Measurements from ENCODE around the gene PSMD13.

DNA sequence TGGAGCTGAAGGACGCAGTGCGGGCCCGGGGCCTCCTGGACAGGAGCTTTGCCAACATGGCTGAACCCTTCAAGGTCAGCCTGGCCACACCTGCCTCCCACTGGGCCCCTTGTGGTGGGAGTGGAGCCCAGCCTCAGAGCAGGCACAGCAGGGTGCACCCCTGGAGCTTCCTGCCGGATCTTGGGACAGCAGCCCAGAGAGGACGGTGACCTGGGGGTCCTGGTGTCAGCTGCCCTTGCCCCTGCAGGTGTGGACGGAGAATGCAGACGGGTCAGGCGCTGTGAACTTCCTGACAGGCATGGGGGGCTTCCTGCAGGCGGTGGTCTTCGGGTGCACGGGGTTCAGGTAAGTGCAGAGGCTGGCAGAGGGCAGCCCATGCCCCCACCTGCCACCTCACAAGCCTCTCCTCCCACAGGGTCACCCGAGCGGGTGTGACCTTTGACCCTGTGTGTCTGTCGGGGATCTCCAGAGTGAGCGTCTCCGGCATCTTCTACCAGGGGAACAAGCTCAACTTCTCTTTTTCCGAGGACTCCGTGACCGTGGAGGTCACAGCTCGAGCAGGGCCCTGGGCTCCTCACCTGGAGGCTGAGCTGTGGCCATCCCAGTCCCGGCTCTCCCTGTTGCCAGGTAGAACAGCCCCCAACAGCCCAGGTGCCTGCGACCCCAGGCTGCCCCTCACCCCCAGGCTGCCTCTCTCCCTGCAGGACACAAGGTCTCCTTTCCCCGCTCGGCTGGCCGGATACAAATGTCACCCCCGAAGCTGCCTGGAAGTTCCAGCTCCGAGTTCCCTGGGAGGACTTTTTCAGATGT, 57.3 kb downstream of the PSMD13 start:
- TF ChIP-seq, protein P1, sequence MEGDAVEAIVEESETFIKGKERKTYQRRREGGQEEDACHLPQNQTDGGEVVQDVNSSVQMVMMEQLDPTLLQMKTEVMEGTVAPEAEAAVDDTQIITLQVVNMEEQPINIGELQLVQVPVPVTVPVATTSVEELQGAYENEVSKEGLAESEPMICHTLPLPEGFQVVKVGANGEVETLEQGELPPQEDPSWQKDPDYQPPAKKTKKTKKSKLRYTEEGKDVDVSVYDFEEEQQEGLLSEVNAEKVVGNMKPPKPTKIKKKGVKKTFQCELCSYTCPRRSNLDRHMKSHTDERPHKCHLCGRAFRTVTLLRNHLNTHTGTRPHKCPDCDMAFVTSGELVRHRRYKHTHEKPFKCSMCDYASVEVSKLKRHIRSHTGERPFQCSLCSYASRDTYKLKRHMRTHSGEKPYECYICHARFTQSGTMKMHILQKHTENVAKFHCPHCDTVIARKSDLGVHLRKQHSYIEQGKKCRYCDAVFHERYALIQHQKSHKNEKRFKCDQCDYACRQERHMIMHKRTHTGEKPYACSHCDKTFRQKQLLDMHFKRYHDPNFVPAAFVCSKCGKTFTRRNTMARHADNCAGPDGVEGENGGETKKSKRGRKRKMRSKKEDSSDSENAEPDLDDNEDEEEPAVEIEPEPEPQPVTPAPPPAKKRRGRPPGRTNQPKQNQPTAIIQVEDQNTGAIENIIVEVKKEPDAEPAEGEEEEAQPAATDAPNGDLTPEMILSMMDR (IDR thresholded peaks at IDR 0.05; ENCODE audit: low read depth, low read length, missing input control) = no peak
- TF ChIP-seq, protein P2, sequence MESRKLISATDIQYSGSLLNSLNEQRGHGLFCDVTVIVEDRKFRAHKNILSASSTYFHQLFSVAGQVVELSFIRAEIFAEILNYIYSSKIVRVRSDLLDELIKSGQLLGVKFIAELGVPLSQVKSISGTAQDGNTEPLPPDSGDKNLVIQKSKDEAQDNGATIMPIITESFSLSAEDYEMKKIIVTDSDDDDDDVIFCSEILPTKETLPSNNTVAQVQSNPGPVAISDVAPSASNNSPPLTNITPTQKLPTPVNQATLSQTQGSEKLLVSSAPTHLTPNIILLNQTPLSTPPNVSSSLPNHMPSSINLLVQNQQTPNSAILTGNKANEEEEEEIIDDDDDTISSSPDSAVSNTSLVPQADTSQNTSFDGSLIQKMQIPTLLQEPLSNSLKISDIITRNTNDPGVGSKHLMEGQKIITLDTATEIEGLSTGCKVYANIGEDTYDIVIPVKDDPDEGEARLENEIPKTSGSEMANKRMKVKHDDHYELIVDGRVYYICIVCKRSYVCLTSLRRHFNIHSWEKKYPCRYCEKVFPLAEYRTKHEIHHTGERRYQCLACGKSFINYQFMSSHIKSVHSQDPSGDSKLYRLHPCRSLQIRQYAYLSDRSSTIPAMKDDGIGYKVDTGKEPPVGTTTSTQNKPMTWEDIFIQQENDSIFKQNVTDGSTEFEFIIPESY (IDR thresholded peaks at IDR 0.05) = no peak
- TF ChIP-seq, protein P3, sequence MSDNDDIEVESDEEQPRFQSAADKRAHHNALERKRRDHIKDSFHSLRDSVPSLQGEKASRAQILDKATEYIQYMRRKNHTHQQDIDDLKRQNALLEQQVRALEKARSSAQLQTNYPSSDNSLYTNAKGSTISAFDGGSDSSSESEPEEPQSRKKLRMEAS (IDR thresholded peaks at IDR 0.05) = no peak
- no peak for TF ChIP-seq HNF4G (IDR thresholded peaks at IDR 0.05)

Data from liver (tissue), 3 donors.